K562 (cell line): ENCODE results near the gene STARD13.

Experiments used
- ATF1 ChIP-seq, 2 experiments: fragments of 450-650 bp in 1 of 2; IDR thresholded peaks; 2 replicates each; pipeline ENCODE4 v1.6.1; 2016; ENCODE audit warnings: missing compliant biosample characterization in 1 of 2, missing genetic modification characterization in 1 of 2
- BRF1 ChIP-seq: IDR thresholded peaks from 3 replicates; pipeline ENCODE4 v1.6.1; 2011; ENCODE audit warnings: borderline replicate concordance, mild to moderate bottlenecking; ENCODE audit not compliant: insufficient read length; ENCODE audit errors: extremely low read depth
- CEBPB ChIP-seq: fragments of 450-650 bp; IDR thresholded peaks from 2 replicates; pipeline ENCODE4 v1.6.1; 2016; ENCODE audit warnings: missing genetic modification characterization, missing compliant biosample characterization
- ELF1 ChIP-seq: fragments of 200-800 bp; sonication (Bioruptor generic); IDR thresholded peaks from 2 replicates; pipeline ENCODE4 v1.6.1; 2016; ENCODE audit warnings: missing genetic modification characterization, missing compliant biosample characterization
- FOXP1 ChIP-seq: sonication (generic); formaldehyde crosslinking; IDR thresholded peaks from 2 replicates; pipeline ENCODE4 v1.8.0; 2022; ENCODE audit warnings: mild to moderate bottlenecking, missing genetic modification reagents
- PYGO2 ChIP-seq: fragments of 450-650 bp; IDR thresholded peaks from 2 replicates; pipeline ENCODE4 v1.6.1; 2016; ENCODE audit warnings: mild to moderate bottlenecking, missing genetic modification characterization, moderate library complexity, missing compliant biosample characterization
- RFX5 ChIP-seq: IDR thresholded peaks from 2 replicates; pipeline ENCODE4 v1.6.1; 2011; ENCODE audit warnings: low read depth, mild to moderate bottlenecking, improper control_type of control experiment, low read length
- ZSCAN29 ChIP-seq: fragments of 450-650 bp; IDR thresholded peaks from 2 replicates; pipeline ENCODE4 v1.6.1; 2017
- TF ChIP-seq, protein P1 (sequence below), 3 experiments: IDR thresholded peaks in 2 of 3; conservative IDR thresholded peaks in 1 of 3; 2 replicates each; pipeline ENCODE4 v1.5.1; 2011 to 2012; ENCODE audit warnings: low read length in 3 of 3, mild to moderate bottlenecking in 3 of 3, control low read depth in 2 of 3, improper control_type of control experiment in 1 of 3, inconsistent platforms in 1 of 3, low read depth in 1 of 3, mixed read lengths in 1 of 3, moderate library complexity in 1 of 3; ENCODE audit not compliant: insufficient read depth in 2 of 3
- TF ChIP-seq, protein P2 (sequence below): sonication (generic); formaldehyde crosslinking; IDR thresholded peaks from 2 replicates; pipeline ENCODE4 v1.8.1; 2022; ENCODE audit warnings: missing genetic modification reagents
- TF ChIP-seq, protein P3 (sequence below): sonication (generic); formaldehyde crosslinking; IDR thresholded peaks from 2 replicates; pipeline ENCODE4 v1.9.0; 2022; ENCODE audit warnings: mild to moderate bottlenecking, missing genetic modification reagents
- TF ChIP-seq, protein P4 (sequence below), 2 experiments: fragments of 450-650 bp; formaldehyde crosslinking in 1 of 2; IDR thresholded peaks; 2 replicates each; pipeline versions ENCODE4 v1.4.0 to v1.6.1; 2014 to 2020; ENCODE audit warnings: mild to moderate bottlenecking in 2 of 2, borderline replicate concordance in 1 of 2, low read depth in 1 of 2
- TF ChIP-seq, protein P5 (sequence below): sonication (generic); formaldehyde crosslinking; IDR thresholded peaks from 2 replicates; pipeline ENCODE4 v1.5.0; 2020; ENCODE audit warnings: missing genetic modification reagents
- TF ChIP-seq, protein P6 (sequence below): fragments of 250-450 bp; sonication (Bioruptor Pico); IDR thresholded peaks from 2 replicates; pipeline ENCODE4 v1.5.0; 2020; ENCODE audit warnings: mild to moderate bottlenecking

DNA sequence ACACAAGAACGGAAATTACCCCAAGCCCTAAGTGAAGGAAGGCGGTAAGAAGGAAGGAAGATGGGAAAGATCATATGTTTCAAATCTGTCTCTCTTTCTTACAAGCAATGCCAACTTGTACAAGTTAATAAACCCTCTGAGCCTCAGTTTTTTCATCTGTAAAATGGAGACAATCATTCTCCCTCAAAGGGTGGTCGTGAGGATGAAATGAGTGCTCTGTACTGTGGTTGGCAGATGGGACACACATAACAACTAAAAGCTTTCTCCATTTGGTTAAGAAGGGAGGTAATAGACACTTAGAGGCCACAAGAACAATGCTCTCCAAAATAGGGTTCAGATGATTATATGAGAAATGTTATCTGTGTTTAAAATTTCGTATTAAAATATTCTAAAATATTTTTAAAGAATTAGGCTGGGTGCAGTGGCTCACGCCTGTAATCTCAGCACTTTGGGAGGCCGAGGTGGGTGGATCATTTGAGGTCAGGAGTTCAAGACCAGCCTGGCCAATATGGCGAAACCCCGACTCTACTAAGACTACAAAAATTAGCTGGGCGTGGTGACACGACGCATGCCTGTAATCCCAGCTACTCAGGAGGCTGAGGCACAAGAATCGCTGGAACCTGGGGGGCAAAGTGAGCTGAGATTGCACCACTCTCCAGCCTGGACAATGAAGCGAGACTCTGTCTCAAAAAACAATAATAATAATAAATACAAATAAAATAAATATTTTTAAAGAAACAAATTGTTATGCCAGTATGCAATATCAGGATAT lies 89.7 kb downstream of the STARD13 start:
- TF ChIP-seq, protein P1, sequence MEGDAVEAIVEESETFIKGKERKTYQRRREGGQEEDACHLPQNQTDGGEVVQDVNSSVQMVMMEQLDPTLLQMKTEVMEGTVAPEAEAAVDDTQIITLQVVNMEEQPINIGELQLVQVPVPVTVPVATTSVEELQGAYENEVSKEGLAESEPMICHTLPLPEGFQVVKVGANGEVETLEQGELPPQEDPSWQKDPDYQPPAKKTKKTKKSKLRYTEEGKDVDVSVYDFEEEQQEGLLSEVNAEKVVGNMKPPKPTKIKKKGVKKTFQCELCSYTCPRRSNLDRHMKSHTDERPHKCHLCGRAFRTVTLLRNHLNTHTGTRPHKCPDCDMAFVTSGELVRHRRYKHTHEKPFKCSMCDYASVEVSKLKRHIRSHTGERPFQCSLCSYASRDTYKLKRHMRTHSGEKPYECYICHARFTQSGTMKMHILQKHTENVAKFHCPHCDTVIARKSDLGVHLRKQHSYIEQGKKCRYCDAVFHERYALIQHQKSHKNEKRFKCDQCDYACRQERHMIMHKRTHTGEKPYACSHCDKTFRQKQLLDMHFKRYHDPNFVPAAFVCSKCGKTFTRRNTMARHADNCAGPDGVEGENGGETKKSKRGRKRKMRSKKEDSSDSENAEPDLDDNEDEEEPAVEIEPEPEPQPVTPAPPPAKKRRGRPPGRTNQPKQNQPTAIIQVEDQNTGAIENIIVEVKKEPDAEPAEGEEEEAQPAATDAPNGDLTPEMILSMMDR (IDR thresholded peaks at IDR 0.05 in 2 of 3, conservative IDR thresholded peaks at IDR 0.05 in 1 of 3; ENCODE audit: insufficient read depth in 2 of 3, low read depth in 1 of 3, low read length in 3 of 3): no peak
- TF ChIP-seq BRF1: no peak
- TF ChIP-seq ATF1 (CRISPR knock-in tag; IDR thresholded peaks at IDR 0.05): no peak
- no peak for TF ChIP-seq ATF1 (tag; IDR thresholded peaks at IDR 0.05)
- no peak for TF ChIP-seq ELF1
- no peak for TF ChIP-seq PYGO2
- no peak for TF ChIP-seq RFX5
- TF ChIP-seq, protein P2, sequence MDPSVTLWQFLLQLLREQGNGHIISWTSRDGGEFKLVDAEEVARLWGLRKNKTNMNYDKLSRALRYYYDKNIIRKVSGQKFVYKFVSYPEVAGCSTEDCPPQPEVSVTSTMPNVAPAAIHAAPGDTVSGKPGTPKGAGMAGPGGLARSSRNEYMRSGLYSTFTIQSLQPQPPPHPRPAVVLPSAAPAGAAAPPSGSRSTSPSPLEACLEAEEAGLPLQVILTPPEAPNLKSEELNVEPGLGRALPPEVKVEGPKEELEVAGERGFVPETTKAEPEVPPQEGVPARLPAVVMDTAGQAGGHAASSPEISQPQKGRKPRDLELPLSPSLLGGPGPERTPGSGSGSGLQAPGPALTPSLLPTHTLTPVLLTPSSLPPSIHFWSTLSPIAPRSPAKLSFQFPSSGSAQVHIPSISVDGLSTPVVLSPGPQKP (CRISPR knock-in tag): no peak
- TF ChIP-seq CEBPB: no peak
- TF ChIP-seq, protein P3, sequence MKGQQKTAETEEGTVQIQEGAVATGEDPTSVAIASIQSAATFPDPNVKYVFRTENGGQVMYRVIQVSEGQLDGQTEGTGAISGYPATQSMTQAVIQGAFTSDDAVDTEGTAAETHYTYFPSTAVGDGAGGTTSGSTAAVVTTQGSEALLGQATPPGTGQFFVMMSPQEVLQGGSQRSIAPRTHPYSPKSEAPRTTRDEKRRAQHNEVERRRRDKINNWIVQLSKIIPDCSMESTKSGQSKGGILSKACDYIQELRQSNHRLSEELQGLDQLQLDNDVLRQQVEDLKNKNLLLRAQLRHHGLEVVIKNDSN (CRISPR knock-in tag): no peak
- TF ChIP-seq FOXP1 (CRISPR knock-in tag): no peak
- TF ChIP-seq, protein P4, sequence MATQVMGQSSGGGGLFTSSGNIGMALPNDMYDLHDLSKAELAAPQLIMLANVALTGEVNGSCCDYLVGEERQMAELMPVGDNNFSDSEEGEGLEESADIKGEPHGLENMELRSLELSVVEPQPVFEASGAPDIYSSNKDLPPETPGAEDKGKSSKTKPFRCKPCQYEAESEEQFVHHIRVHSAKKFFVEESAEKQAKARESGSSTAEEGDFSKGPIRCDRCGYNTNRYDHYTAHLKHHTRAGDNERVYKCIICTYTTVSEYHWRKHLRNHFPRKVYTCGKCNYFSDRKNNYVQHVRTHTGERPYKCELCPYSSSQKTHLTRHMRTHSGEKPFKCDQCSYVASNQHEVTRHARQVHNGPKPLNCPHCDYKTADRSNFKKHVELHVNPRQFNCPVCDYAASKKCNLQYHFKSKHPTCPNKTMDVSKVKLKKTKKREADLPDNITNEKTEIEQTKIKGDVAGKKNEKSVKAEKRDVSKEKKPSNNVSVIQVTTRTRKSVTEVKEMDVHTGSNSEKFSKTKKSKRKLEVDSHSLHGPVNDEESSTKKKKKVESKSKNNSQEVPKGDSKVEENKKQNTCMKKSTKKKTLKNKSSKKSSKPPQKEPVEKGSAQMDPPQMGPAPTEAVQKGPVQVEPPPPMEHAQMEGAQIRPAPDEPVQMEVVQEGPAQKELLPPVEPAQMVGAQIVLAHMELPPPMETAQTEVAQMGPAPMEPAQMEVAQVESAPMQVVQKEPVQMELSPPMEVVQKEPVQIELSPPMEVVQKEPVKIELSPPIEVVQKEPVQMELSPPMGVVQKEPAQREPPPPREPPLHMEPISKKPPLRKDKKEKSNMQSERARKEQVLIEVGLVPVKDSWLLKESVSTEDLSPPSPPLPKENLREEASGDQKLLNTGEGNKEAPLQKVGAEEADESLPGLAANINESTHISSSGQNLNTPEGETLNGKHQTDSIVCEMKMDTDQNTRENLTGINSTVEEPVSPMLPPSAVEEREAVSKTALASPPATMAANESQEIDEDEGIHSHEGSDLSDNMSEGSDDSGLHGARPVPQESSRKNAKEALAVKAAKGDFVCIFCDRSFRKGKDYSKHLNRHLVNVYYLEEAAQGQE (IDR thresholded peaks at IDR 0.05; ENCODE audit: borderline replicate concordance): no peak
- TF ChIP-seq, protein P4 (CRISPR knock-in tag; IDR thresholded peaks at IDR 0.05; ENCODE audit: low read depth): no peak
- TF ChIP-seq, protein P5, sequence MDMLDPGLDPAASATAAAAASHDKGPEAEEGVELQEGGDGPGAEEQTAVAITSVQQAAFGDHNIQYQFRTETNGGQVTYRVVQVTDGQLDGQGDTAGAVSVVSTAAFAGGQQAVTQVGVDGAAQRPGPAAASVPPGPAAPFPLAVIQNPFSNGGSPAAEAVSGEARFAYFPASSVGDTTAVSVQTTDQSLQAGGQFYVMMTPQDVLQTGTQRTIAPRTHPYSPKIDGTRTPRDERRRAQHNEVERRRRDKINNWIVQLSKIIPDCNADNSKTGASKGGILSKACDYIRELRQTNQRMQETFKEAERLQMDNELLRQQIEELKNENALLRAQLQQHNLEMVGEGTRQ (CRISPR knock-in tag): no peak
- no peak for TF ChIP-seq ZSCAN29
- TF ChIP-seq, protein P6, sequence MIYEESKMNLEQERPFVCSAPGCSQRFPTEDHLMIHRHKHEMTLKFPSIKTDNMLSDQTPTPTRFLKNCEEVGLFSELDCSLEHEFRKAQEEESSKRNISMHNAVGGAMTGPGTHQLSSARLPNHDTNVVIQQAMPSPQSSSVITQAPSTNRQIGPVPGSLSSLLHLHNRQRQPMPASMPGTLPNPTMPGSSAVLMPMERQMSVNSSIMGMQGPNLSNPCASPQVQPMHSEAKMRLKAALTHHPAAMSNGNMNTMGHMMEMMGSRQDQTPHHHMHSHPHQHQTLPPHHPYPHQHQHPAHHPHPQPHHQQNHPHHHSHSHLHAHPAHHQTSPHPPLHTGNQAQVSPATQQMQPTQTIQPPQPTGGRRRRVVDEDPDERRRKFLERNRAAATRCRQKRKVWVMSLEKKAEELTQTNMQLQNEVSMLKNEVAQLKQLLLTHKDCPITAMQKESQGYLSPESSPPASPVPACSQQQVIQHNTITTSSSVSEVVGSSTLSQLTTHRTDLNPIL (CRISPR knock-in tag): no peak
